ENCODE results near the gene S100A11.

S100A11 gene

GRCh38 chr1:152053375-152053774 is 16.6 kb upstream of the S100A11 start:
- FAIRE-seq, result no peak
- TF ChIP-seq POU2F2 (IDR thresholded peaks at IDR 0.05; ENCODE audit: low read depth, low read length) (no peak), POLR2AphosphoS5 (IDR thresholded peaks at IDR 0.05; ENCODE audit: low read depth, low read length) (no peak), TAF1 (IDR thresholded peaks at IDR 0.05; ENCODE audit: low read depth, low read length) (no peak), SPI1 (IDR thresholded peaks at IDR 0.05; ENCODE audit: low read depth, low read length) (no peak)

GRCh38 chr1:152052606-152053005 is 15.8 kb upstream of the S100A11 start:
- TF ChIP-seq TAF1 (IDR thresholded peaks at IDR 0.05; ENCODE audit: low read depth, low read length) (no peak), POLR2AphosphoS5 (IDR thresholded peaks at IDR 0.05; ENCODE audit: low read depth, low read length) (no peak), POU2F2 (IDR thresholded peaks at IDR 0.05; ENCODE audit: low read depth, low read length) (no peak), PAX5 (IDR thresholded peaks at IDR 0.05; ENCODE audit: insufficient read depth, low read length, severe bottlenecking) (no peak), SPI1 (IDR thresholded peaks at IDR 0.05; ENCODE audit: low read depth, low read length) (no peak), POLR2A (IDR thresholded peaks at IDR 0.05; ENCODE audit: low read depth, low read length) (no peak)
- FAIRE-seq (peak; percentile 80), DNase-seq (ENCODE audit: insufficient read length, low spot score) (no peak)

More at GRCh38 chr1:152053375-152053774, 16.6 kb upstream of the S100A11 start:
- no peak for DNase-seq (ENCODE audit: insufficient read length, low spot score)

GRCh38 chr1:152050886-152051675 is 14.3 kb upstream of the S100A11 start:
- DNase-seq (ENCODE audit: insufficient read length, low spot score) (no peak), FAIRE-seq (no peak)
- TF ChIP-seq POLR2A (IDR thresholded peaks at IDR 0.05; ENCODE audit: low read depth, low read length) (no peak), POU2F2 (IDR thresholded peaks at IDR 0.05; ENCODE audit: low read depth, low read length) (no peak), PAX5 (IDR thresholded peaks at IDR 0.05; ENCODE audit: insufficient read depth, low read length, severe bottlenecking) (no peak), POLR2AphosphoS5 (IDR thresholded peaks at IDR 0.05; ENCODE audit: low read depth, low read length) (no peak), TAF1 (IDR thresholded peaks at IDR 0.05; ENCODE audit: low read depth, low read length) (no peak), SPI1 (IDR thresholded peaks at IDR 0.05; ENCODE audit: low read depth, low read length) (no peak)

GRCh38 chr1:152049291-152050083 is 12.7 kb upstream of the S100A11 start:
- FAIRE-seq (no peak), DNase-seq (ENCODE audit: insufficient read length, low spot score) (no peak)
- TF ChIP-seq POLR2AphosphoS5 (IDR thresholded peaks at IDR 0.05; ENCODE audit: low read depth, low read length) (no peak), PAX5 (IDR thresholded peaks at IDR 0.05; ENCODE audit: insufficient read depth, low read length, severe bottlenecking) (no peak), TAF1 (IDR thresholded peaks at IDR 0.05; ENCODE audit: low read depth, low read length) (no peak), SPI1 (IDR thresholded peaks at IDR 0.05; ENCODE audit: low read depth, low read length) (no peak), POU2F2 (IDR thresholded peaks at IDR 0.05; ENCODE audit: low read depth, low read length) (no peak), POLR2A (IDR thresholded peaks at IDR 0.05; ENCODE audit: low read depth, low read length) (no peak)

- no peak for DNase-seq (ENCODE audit: insufficient read length, low spot score)
- FAIRE-seq, result no peak
- no peak for TF ChIP-seq POLR2AphosphoS5 (IDR thresholded peaks at IDR 0.05; ENCODE audit: low read depth, low read length)
- TF ChIP-seq POU2F2 (IDR thresholded peaks at IDR 0.05; ENCODE audit: low read depth, low read length), result no peak
- no peak for TF ChIP-seq TAF1 (IDR thresholded peaks at IDR 0.05; ENCODE audit: low read depth, low read length)
- no peak for TF ChIP-seq POLR2A (IDR thresholded peaks at IDR 0.05; ENCODE audit: low read depth, low read length)
- TF ChIP-seq PAX5 (IDR thresholded peaks at IDR 0.05; ENCODE audit: insufficient read depth, low read length, severe bottlenecking), result no peak
- TF ChIP-seq SPI1 (IDR thresholded peaks at IDR 0.05; ENCODE audit: low read depth, low read length), result no peak
Measured at GRCh38 chr1:152048416-152049009, 11.7 kb upstream of the S100A11 start.

- DNase-seq (ENCODE audit: insufficient read length, low spot score) (peak; percentile 61), FAIRE-seq (peak; percentile 95)
- TF ChIP-seq SPI1 (IDR thresholded peaks at IDR 0.05; ENCODE audit: low read depth, low read length) (peak; percentile 56), TAF1 (IDR thresholded peaks at IDR 0.05; ENCODE audit: low read depth, low read length) (peak; percentile 10; the same call in 1 of the 2 replicates), PAX5 (IDR thresholded peaks at IDR 0.05; ENCODE audit: insufficient read depth, low read length, severe bottlenecking) (no peak), POLR2AphosphoS5 (IDR thresholded peaks at IDR 0.05; ENCODE audit: low read depth, low read length) (peak; percentile 38; the same call in 1 of the 2 replicates), POU2F2 (IDR thresholded peaks at IDR 0.05; ENCODE audit: low read depth, low read length) (peak; percentile 24; the same call in 1 of the 2 replicates), POLR2A (IDR thresholded peaks at IDR 0.05; ENCODE audit: low read depth, low read length) (peak; percentile 71; the same call in 1 of the 2 replicates)
Measured at GRCh38 chr1:152047730-152048415, 11.1 kb upstream of the S100A11 start.

- TF ChIP-seq POU2F2 (IDR thresholded peaks at IDR 0.05; ENCODE audit: low read depth, low read length) (no peak), SPI1 (IDR thresholded peaks at IDR 0.05; ENCODE audit: low read depth, low read length) (no peak), TAF1 (IDR thresholded peaks at IDR 0.05; ENCODE audit: low read depth, low read length) (no peak)
- FAIRE-seq (no peak), DNase-seq (ENCODE audit: insufficient read length, low spot score) (no peak)
Measured at GRCh38 chr1:152047413-152047729, 10.6 kb upstream of the S100A11 start.

GRCh38 chr1:152044386-152044785 is 7.6 kb upstream of the S100A11 start:
- FAIRE-seq, result no peak
- TF ChIP-seq PAX5 (IDR thresholded peaks at IDR 0.05; ENCODE audit: insufficient read depth, low read length, severe bottlenecking) (no peak), POU2F2 (IDR thresholded peaks at IDR 0.05; ENCODE audit: low read depth, low read length) (no peak), TAF1 (IDR thresholded peaks at IDR 0.05; ENCODE audit: low read depth, low read length) (no peak), SPI1 (IDR thresholded peaks at IDR 0.05; ENCODE audit: low read depth, low read length) (no peak), POLR2AphosphoS5 (IDR thresholded peaks at IDR 0.05; ENCODE audit: low read depth, low read length) (no peak), POLR2A (IDR thresholded peaks at IDR 0.05; ENCODE audit: low read depth, low read length) (no peak)
- DNase-seq (ENCODE audit: insufficient read length, low spot score), result no peak

All from GM12891 (cell line).